ENCODE data around the gene NCOA1. TPM values are rescaled to one million over a fixed set of nuclear protein-coding genes. Genes with fewer than 3 reads are reported as not detected.

The NCOA1 gene
- polyA plus RNA-seq, 1 of the 3 experiments (the other 2 are of a cell fraction), result 10.7 TPM

DNA sequence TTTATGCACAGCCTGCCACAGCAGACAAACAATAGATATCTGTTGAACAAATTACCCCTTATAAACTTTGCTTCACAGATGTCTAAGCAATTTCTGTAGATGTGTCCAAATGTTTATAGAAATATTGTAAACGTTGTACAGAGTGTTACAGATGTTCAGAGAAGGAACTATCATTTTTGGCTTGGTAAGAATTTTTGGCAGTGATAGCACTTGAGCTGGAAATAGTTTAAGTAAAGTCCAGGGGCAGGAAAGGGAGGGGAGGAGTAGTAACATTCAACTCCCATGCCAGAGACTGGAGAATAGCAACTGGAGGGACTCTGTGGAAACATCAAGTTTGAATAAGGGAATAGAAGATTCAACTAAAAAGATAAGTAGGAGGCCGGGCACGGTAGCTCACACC is 297.8 kb downstream of the NCOA1 start:
- H3K9me3 ChIP-seq, result no peaks in the 10 kb centered on the region
- ChIA-PET CTCF (interaction anchor here (1.6 kb wide), 1 partner anchor 378 kb away, joined by 4 read pairs; no protein-coding TSS in a partner anchor), POLR2A (no interaction called here)
- WGBS (ENCODE audit: low lambda C conversion rate), result 51% methylated on average over 3 of the region's 3 CpGs
- no peaks in the 10 kb centered on the region for H3K9me2 ChIP-seq
- no peaks in the 10 kb centered on the region for H3K36me3 ChIP-seq (replicated peaks in 1 of 2; ENCODE audit: control insufficient read depth in 1 of 2, insufficient read depth in 2 of 2, low read length in 1 of 2)
- peaks cover 7 to 9% of the 10 kb centered on the region in 2 experiments; a peak in 3 of 4 replicates for H3K4me1 ChIP-seq (ENCODE audit: control insufficient read depth in 1 of 2, insufficient read depth in 2 of 2, low read depth in 1 of 2, low read length in 1 of 2)
- peaks cover 5% of the 10 kb centered on the region for H3K79me2 ChIP-seq (ENCODE audit: insufficient read depth)
- no peak for TF ChIP-seq POLR2AphosphoS5 (IDR thresholded peaks at IDR 0.05; ENCODE audit: low read depth, low read length)
- no peak for TF ChIP-seq GATA2 (CRISPR knock-in tag; IDR thresholded peaks at IDR 0.05)
- TF ChIP-seq, protein P1, sequence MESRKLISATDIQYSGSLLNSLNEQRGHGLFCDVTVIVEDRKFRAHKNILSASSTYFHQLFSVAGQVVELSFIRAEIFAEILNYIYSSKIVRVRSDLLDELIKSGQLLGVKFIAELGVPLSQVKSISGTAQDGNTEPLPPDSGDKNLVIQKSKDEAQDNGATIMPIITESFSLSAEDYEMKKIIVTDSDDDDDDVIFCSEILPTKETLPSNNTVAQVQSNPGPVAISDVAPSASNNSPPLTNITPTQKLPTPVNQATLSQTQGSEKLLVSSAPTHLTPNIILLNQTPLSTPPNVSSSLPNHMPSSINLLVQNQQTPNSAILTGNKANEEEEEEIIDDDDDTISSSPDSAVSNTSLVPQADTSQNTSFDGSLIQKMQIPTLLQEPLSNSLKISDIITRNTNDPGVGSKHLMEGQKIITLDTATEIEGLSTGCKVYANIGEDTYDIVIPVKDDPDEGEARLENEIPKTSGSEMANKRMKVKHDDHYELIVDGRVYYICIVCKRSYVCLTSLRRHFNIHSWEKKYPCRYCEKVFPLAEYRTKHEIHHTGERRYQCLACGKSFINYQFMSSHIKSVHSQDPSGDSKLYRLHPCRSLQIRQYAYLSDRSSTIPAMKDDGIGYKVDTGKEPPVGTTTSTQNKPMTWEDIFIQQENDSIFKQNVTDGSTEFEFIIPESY (IDR thresholded peaks at IDR 0.05; ENCODE audit: borderline replicate concordance, low read depth), result no peak
- TF ChIP-seq, protein P2, sequence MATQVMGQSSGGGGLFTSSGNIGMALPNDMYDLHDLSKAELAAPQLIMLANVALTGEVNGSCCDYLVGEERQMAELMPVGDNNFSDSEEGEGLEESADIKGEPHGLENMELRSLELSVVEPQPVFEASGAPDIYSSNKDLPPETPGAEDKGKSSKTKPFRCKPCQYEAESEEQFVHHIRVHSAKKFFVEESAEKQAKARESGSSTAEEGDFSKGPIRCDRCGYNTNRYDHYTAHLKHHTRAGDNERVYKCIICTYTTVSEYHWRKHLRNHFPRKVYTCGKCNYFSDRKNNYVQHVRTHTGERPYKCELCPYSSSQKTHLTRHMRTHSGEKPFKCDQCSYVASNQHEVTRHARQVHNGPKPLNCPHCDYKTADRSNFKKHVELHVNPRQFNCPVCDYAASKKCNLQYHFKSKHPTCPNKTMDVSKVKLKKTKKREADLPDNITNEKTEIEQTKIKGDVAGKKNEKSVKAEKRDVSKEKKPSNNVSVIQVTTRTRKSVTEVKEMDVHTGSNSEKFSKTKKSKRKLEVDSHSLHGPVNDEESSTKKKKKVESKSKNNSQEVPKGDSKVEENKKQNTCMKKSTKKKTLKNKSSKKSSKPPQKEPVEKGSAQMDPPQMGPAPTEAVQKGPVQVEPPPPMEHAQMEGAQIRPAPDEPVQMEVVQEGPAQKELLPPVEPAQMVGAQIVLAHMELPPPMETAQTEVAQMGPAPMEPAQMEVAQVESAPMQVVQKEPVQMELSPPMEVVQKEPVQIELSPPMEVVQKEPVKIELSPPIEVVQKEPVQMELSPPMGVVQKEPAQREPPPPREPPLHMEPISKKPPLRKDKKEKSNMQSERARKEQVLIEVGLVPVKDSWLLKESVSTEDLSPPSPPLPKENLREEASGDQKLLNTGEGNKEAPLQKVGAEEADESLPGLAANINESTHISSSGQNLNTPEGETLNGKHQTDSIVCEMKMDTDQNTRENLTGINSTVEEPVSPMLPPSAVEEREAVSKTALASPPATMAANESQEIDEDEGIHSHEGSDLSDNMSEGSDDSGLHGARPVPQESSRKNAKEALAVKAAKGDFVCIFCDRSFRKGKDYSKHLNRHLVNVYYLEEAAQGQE (IDR thresholded peaks at IDR 0.05; ENCODE audit: low read depth, low read length), result no peak
- no peak for DNase-seq
- no peak overlapping the region for H3K4me2 ChIP-seq
- H3K9ac ChIP-seq, result no peak overlapping the region
- H4K20me1 ChIP-seq (ENCODE audit: insufficient read depth), result no peaks in the 10 kb centered on the region
- no peak overlapping the region for H3K27ac ChIP-seq (ENCODE audit: low read depth in 2 of 2, low read length in 1 of 2)
- peaks cover 4% of the 10 kb centered on the region for H3F3A ChIP-seq (replicated peaks; ENCODE audit: insufficient read depth)
- H3K27me3 ChIP-seq (ENCODE audit: insufficient read depth), result no peaks in the 10 kb centered on the region
- H3K4me3 ChIP-seq (ENCODE audit: low read depth in 2 of 2, low read length in 1 of 2), result no peak overlapping the region
- H2AFZ ChIP-seq (ENCODE audit: low read depth), result no peak overlapping the region

DNA sequence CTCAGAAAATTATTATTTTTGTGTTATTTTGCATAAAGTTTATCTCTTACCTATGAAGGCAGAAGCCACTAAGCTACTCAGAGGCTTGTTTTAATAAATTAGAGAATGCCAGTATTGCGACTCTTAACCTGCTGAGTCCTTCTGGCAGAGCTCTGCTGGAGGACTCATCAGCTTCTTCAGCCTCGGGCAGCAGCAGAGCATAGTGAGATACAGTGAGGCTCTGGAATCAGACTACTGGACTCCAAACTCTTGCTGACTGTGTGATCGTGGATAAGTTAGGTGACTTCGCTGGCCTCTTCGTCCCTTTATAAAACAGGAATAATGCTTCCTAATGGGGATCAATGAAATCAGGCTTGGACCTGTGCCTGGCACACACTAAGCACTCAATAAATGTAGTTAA is 300.4 kb downstream of the NCOA1 start:
- no peak overlapping the region; a peak in 1 of 4 replicates for H3K27ac ChIP-seq (ENCODE audit: low read depth in 2 of 2, low read length in 1 of 2)
- H3K9ac ChIP-seq, result no peak overlapping the region
- peak overlapping the region; percentile 80; the same call in 1 of the 2 replicates for H3K4me2 ChIP-seq
- H3F3A ChIP-seq (replicated peaks; ENCODE audit: insufficient read depth), result peaks cover 4% of the 10 kb centered on the region
- H3K4me1 ChIP-seq (ENCODE audit: control insufficient read depth in 1 of 2, insufficient read depth in 2 of 2, low read depth in 1 of 2, low read length in 1 of 2), result peaks cover 18 to 19% of the 10 kb centered on the region in 2 experiments; a peak in 3 of 4 replicates
- H3K79me2 ChIP-seq (ENCODE audit: insufficient read depth), result peaks cover 31% of the 10 kb centered on the region
- CTCF ChIA-PET, result interaction anchor here (0.9 to 4.4 kb wide), 12 partner anchors 8 to 381 kb away, joined by 3 to 31 read pairs (median 8); no protein-coding TSS in a partner anchor
- no peak for DNase-seq
- WGBS (ENCODE audit: low lambda C conversion rate), result 78% methylated on average over 5 of the region's 5 CpGs
- H3K27me3 ChIP-seq (ENCODE audit: insufficient read depth), result no peaks in the 10 kb centered on the region
- H3K9me2 ChIP-seq, result no peaks in the 10 kb centered on the region
- no peaks in the 10 kb centered on the region for H3K9me3 ChIP-seq
- no peaks in the 10 kb centered on the region for H4K20me1 ChIP-seq (ENCODE audit: insufficient read depth)
- H2AFZ ChIP-seq (ENCODE audit: low read depth), result no peak overlapping the region
- peaks cover 7 to 8% of the 10 kb centered on the region in 2 experiments for H3K36me3 ChIP-seq (replicated peaks in 1 of 2; ENCODE audit: control insufficient read depth in 1 of 2, insufficient read depth in 2 of 2, low read length in 1 of 2)
- no peak for TF ChIP-seq RFX5 (IDR thresholded peaks at IDR 0.05; ENCODE audit: low read length)
- no peak for TF ChIP-seq RXRA (IDR thresholded peaks at IDR 0.05; ENCODE audit: borderline replicate concordance, low read depth)
- TF ChIP-seq ELF1 (IDR thresholded peaks at IDR 0.05), result no peak
- POLR2A ChIA-PET, result no interaction called here
- no peak overlapping the region for H3K4me3 ChIP-seq (ENCODE audit: low read depth in 2 of 2, low read length in 1 of 2)
